Measurements from ENCODE around the gene CERS6.

The CERS6 gene

GRCh38 chr2:168703926-168704325, 247.9 kb downstream of the CERS6 start:
- no peak for DNase-seq (ENCODE audit: low spot score)

DNA sequence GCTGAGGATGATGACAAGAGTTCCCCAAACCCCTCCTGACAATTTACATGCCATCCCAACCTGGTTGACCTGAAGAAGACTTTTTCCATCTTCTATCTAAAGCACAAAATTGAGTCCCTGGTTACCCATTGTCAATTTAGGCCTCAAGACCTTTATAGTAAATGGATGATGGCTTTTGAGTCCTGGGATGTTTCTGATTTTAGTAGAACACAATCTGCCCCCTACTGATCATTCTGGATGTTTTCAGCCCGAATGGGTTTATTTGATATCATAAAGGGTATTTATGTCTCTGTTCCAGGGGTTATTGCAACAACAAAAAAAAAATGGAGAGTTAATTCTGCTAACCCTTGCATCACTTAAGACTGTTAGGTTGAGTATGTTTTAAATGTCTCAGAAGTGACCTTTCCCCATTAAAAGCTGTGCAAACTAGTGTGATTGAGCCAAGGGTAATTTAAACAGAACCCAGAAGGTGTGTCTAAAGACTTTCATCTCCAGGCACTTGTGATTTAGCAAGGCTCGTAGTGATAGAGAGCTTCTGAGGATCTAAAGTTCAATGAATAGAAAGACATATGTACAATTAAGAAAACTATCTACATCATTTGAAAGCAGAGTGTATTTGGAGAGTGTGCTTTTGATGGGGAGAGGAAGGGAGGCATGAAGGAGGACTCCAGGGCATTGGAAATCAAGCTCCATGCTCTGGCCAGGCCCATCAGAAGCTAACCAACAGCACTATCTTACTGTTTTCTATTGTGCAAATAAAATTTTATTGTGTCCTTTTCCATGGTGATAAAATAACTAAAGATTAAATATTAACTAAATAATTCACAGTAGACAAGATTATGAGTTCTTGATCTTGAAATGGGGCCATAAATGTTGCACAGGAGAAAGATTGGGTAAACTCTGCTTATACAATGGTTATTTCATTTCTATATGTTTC, 249.7 kb downstream of the CERS6 start:
- DNase-seq (ENCODE audit: low spot score): no peak

- DNase-seq (ENCODE audit: low spot score): no peak
These were observed 250.7 kb downstream of the CERS6 start for GRCh38 chr2:168706806-168707205.

DNA sequence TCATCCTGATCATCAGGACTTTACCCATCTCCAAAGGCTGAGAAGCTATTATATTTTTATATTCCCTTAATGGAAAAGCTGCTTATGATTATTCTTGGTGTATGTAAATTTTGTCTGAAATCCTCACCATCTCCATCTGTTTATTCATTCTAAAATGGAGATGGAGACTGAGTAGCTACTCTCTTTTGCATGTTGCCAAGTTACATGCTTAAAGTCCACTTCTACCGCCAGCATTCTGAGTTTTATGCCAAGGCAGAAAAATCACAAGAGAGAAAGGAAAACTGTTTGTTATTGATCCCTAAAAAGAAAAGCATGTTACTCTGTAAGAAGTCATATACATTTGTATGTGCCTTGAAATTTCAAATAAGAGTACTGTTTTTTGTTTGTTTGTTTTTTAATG, 252.0 kb downstream of the CERS6 start:
- no peak for DNase-seq (ENCODE audit: low spot score)

DNA sequence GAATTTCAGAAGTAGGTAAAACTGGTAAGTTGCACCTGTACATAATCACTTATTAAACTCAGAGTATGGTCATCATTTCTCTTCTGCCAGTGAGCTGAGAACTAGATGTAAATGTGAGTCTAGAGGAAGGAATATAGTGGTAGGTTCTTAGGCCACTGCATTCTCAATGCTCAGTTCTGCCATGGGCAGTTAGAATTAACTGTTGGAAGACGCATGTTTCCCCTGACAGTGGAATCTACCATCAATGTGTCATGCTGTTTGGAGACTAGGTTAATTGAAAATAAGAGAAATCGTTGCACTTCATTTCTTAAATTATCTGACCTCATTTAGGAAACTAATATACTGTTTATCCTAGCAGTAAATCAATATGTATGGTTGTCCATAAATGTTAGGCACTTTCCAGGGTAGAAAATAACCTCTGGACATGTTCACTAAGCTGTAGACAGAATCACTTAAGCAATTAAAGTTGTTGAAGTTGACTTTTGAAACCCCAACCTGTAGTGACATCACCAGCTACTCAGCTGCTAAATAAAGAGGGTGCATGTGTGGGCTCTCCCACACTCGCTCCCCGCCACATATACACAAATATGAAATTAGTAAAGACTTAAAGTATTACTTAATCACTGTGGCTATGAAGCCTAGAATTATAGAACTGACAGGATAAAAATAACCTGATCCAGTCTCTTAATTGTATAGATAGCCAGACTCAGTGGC, 254.8 kb downstream of the CERS6 start:
- DNase-seq (ENCODE audit: low spot score): no peak

GRCh38 chr2:168712053-168712452, 256.0 kb downstream of the CERS6 start:
- no peak for DNase-seq (ENCODE audit: low spot score)

DNA sequence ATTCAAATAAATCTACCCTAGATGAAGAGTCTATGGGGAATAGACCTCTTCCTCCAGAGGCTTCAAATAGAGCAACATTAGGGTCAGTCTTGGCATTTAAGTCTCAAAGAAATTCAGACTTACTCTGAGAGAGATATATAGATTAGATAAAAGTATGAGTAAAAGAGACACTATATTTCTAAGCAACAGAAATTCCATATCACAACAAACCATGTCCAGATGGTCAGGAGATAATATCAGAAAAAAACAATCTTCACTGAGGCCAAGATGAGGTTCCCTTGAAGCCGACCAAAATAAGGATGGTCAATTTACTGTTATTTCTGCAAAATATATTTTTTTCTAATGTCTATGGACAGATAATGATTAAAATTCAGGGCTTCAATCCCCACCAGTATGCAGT, 257.3 kb downstream of the CERS6 start:
- no peak for DNase-seq (ENCODE audit: low spot score)

DNA sequence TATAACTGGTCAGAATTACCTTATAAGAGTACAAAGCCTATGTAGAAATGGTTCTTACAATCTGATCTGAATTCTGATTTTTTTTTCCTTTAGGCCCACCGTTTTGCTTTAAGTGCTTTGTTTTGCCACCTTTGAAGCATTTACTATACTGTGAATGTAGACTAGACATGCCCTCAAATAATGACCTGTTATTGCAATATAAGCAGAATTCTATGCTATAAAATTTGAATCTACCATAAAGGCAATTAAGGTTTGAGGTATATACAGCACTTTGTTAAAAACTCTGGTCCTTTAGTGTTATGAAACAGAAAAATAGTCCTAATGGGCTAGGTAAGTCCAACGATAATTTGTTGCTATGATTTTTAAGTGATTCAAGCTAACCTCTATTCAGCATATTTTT, 259.8 kb downstream of the CERS6 start:
- DNase-seq (ENCODE audit: low spot score): no peak

DNA sequence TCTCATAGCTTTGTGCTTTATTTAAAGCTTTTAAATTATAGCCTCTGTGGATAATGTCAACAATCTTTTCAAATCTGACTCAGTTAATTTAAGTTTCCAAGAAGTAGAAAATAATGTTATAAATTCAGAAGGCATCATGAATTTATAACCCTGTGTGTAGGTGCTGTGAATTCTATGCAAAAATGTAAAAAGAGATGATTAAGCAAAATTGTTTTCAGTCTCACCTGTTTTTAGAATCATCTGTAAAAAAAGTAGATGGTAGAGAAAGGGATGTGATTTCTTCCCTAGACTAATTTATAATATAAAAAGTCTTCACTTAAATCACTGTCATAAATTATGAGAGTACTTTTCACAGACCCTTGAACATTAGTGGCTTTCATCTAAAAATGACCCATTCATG, 260.8 kb downstream of the CERS6 start:
- DNase-seq (ENCODE audit: low spot score): no peak

GRCh38 chr2:168717790-168718502, 261.9 kb downstream of the CERS6 start:
- DNase-seq (ENCODE audit: low spot score): no peak

DNA sequence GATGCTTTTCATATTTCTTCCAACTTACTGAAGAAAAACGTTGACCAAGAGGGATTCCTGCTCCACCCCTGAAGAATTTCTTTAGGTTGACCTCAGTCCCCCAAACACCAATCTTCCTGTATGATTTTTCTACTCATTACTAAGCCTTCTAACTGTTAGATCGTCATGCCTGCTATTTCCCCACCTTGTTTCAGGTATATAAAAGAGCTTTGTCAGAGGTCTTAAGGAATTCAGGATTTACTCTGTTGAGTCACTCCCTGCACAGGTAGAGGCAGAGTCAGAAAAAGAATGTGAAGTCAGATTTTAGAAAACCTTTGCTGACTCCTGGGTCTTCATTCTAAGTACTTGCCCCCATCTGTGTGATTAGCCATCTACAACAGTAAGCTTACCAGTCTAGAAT, 262.6 kb downstream of the CERS6 start:
- no peak for DNase-seq (ENCODE audit: low spot score)

GRCh38 chr2:168719446-168719845, 263.4 kb downstream of the CERS6 start:
- DNase-seq (ENCODE audit: low spot score): no peak

DNA sequence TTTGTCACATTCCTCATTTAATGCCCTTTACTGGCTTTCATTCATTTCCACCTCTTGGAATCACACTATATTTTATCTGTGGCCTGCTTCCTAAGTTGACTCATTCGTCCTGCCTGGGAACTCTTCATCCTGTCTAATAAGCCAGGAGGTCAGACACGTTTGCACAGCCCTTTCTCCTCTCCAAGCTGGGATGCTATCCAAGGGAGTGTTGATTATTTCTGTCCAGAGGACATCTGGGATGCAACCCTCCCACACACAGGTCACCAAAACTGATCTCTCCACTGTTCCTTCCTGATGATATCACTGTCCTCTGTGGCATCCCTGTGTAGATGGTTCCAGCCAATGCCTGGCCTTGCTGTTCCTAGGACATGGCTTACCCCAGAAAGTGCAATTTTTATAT, 266.5 kb downstream of the CERS6 start:
- no peak for DNase-seq (ENCODE audit: low spot score)

DNA sequence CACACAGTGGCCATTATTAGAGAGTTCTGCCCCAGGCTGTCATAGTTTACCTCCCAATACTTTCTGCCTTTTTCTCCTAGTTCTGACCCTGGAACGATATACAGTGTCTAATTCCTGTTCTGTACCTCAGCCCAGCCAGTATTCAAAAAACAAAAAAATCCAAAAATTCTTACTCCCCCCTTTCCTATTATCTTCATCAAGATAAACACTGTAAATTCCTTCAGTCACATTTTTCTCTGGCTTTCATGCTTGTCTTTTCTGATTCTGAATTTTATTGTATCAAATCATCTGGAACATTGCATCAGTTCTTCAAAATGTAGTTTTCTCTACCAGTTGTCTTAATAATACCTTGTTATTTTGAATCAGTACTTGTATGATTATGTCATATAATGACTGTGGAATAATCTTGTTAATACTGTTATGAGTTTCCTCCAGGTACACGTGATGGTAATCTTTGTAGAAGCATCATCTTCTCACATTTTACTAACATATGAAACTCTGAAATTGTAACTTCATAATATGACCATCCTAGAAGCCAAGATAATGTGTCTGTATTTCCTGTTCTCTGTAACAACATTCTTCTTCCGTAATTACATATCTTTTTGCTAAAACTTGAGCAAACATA, 267.3 kb downstream of the CERS6 start:
- no peak for DNase-seq (ENCODE audit: low spot score)

DNA sequence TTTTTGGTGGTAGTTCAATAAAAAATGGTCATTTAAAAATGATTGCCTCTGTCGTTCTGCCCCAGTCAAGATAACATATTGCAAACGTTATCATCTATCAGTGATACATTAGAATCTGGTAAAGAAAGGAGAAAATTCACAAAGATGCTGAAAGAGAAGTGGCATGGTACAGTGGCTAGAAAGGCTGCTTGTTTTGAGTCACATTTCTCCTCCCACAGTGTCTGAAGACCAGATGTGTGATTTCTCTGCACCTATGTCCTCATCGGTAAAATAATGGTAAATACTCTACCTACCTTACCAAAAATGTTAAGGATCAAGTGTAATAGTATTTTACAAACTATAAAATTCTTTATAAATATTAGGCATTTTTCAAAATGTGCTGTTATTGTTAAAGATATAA, 270.3 kb downstream of the CERS6 start:
- no peak for DNase-seq (ENCODE audit: low spot score)

- DNase-seq (ENCODE audit: low spot score): no peak
These were observed 271.9 kb downstream of the CERS6 start for GRCh38 chr2:168727904-168728470.

DNA sequence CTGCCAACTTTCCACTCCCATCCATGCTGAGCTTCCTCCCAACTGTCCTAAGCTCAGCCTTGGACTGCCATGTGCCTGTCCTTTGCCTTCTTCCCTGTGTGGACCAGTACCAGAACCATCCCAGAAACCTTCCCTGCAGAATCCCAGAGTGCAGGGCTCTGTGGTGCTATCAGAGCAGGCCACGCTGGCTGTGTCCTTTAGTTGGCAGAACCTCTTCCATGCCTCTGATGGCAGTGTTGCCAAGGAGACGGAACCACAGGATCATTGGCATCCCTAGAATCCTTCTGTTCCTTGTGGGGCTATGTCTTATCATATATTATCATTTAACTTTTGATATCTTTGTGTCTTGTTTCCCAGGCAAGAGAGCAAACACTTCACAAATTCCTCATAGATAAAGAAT, 273.4 kb downstream of the CERS6 start:
- DNase-seq (ENCODE audit: low spot score): no peak

DNA sequence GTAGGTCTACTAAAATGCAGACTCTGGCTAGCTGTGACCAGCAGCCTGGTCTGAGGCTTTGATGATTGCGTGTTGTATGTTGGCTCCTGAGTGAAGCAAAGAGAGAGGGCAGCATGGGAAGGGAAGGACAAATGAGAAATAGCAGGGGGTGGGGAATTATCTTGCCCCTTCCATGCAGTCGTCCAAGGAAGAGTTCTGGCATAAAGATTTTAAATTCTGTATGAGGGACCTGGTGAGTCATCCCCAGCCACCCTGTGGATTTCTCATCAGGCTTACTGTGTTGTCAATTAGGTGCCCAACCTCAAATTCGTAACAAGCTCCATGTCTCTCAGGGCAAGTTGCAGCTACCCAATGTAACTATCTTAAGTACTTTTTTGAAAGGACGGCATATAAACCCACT, 274.3 kb downstream of the CERS6 start:
- no peak for DNase-seq (ENCODE audit: low spot score)

DNA sequence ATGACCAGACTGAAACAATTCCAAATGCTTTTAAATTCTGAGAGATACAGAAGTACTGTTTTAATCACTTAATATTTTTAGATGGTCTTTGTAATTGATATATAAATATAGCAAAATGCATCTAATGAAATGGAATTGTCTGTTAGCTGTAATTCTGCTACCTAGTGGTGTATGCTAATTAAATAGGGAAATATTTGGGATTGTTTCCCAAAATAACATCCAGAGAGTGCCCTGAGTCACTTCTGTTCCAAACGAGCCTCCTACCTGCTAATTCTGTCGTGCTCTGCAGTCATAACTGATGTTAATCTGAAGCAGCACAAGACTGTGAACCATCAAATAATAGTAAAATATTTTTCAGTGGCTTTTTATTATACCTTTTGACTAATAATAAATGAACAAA, 274.9 kb downstream of the CERS6 start:
- DNase-seq (ENCODE audit: low spot score): no peak

DNA sequence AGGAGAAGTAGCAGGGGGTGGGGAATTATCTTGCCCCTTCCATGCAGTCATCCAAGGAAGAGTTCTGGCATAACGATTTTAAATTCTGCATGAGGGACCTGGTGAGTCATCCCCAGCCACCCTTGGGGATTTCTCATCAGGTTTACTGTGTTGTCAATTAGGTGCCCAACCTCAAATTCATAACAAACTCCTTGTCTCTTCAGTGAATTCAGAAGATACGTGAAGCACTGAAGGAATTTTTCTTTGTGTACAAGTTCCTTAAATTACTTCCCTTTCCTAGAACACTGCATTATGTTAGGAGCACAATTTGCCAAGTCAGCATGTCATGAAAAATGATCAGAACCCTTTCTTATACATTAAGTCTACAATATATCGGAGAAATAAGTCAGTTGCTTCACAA, 275.5 kb downstream of the CERS6 start:
- no peak for DNase-seq (ENCODE audit: low spot score)

DNA sequence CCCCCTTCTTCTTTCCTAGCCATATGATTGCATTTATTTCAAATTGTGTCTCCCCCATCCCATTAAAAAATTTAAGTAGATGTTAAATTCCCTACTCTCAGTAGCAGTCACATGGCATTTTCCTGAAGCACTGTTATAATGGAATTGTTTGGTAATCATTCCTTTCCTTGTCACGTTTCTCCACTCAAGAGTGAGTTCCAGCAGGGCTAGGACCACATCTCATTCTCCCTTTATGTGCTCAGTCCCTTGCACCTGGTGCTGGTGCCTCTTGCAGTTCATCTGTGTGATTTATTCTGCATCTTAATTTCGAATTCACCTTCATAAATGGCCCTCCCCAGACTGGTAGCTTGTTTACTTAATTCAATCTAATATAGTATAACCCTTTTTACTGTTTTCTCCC, 276.0 kb downstream of the CERS6 start:
- DNase-seq (ENCODE audit: low spot score): no peak

DNA sequence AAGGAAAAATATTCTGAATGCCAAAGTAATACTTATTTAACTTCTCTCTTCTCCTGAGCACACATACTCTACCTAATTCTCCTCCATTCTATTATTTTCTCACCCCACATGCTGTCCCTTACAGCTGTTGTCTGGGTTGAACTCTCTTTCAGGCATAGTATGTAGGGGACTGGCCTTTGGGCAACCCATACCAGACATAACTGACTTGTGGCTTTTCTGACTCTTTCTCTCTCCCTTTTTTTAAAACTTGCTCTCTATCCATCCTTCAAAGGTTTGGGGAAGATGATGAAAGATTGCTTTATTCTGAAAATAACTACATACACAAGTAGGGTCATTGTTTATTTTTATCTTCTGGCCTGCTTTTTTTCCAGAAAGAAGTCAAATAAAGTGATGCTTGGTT, 276.4 kb downstream of the CERS6 start:
- no peak for DNase-seq (ENCODE audit: low spot score)
